GM20000 (cell line): ENCODE data around the gene ANKUB1.
A peak's percentile ranks its signal among the peaks of the same experiment; 100 is the strongest.

Source experiments
- DNase-seq: peaks from one replicate; pipeline ENCODE4 v3.0.0; 2012; ENCODE audit warnings: low spot score
- CTCF ChIP-seq: IDR thresholded peaks from 2 replicates; pipeline ENCODE4 v1.5.1; 2012; ENCODE audit warnings: mild to moderate bottlenecking, control low read depth; ENCODE audit errors: extremely low read depth, missing control alignments

The ANKUB1 gene

GRCh38 chr3:149815321-149815720 lies 23.0 kb upstream of the ANKUB1 start:
- no peak for TF ChIP-seq CTCF
- DNase-seq = no peak

GRCh38 chr3:149813367-149814281 lies 21.3 kb upstream of the ANKUB1 start:
- no peak for TF ChIP-seq CTCF
- no peak for DNase-seq

GRCh38 chr3:149812606-149813366 lies 20.4 kb upstream of the ANKUB1 start, which contains the start of gene RNF13:
TSS of gene RNF13 (plus strand) at chr3:149813215. CDS start at chr3:149846027, 32,812 bp downstream.
- TF ChIP-seq CTCF = no peak
- peak; percentile 83 for DNase-seq

DNA sequence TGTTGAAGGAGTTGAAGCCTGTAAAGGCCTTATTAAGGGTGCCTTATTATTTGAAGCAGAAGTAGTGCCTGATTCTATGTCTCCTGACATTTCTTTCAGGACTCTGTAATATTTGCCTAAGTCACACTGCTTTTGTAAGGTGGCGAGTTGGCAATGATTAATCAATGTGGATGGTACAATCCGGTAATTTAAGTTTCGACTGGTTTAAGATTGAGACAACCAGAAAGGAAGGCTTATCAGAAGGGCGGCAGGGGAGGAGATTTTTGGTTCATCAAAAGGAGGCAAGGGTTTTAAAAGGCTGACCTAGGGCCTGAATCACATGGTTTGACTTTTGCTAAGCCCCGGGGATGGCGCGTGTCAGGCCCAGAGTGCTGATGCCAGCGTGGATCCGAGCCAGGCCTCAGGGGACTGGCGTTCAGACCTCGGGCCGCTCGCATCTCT lies 19.8 kb upstream of the ANKUB1 start:
- TF ChIP-seq CTCF = no peak
- no peak for DNase-seq

- no peak for DNase-seq
- TF ChIP-seq CTCF = no peak
These were observed 18.5 kb upstream of the ANKUB1 start for GRCh38 chr3:149810846-149811245.

DNA sequence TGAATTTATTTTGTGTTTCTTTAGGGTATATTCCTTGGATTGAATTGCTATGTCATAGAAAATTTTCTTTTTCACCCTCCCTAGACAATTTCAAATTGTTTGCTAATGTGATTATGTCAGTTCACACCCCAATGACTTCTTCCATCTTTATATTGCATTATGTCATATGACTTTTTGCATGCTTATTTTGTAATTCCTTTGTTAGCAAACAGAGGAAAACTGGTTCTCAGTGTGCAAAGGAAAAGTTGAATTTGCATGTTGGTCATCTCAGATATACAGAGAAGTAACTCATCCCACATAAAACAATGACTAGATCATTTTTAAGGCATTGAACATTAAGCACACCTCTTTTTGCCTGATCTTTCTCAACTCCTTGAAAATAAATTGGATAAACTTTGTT lies 17.3 kb upstream of the ANKUB1 start:
- DNase-seq = no peak
- no peak for TF ChIP-seq CTCF
